Superior temporal gyrus (tissue), 1 donor: ENCODE results near the gene SFMBT2.

Experiments
- DNase-seq: peaks from one replicate; pipeline ENCODE4 v3.0.0-alpha.2; 2016; ENCODE audit errors: extremely low spot score

SFMBT2 gene

DNA sequence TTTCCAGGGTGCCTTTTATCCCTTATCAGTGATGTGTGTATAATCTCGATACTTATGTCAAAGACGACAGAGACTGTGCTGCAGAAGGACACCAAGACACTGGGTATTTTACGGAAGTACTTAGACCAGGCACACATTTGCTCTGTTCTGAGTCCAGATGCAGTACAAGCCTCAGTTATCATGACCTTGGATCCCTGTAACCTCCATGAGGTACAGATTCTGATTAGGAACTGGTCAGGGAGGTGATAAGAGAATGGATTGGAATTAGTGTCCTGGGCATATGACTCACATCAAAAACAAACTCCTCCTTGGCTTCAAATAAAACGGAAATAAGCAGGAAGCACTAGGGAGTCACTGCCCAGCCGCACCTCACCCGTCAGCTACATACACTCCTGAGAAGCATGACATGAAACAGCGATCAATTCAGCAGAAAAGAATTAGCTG lies 146.5 kb downstream of the SFMBT2 start:
- DNase-seq, result peak; percentile 41

DNA sequence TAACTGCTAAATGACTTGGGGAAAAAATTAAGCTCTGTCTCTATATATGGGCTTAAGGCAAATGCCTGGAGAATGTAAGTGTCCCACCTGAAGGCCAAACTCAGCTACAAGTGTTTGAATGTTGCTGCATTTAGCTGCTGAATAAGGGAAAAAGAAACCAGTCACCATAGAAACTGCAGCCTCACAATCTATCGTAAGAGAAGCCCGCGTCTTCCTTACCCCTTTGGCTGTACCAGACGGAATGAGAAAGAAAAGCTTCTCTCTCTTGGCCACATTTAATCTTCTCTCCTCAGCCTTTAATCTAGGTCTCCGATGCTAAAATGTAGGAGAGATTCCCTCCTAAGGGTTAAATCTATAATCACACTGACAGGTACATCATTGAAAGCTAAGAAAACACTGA lies 147.2 kb downstream of the SFMBT2 start:
- peak; percentile 35 for DNase-seq

DNA sequence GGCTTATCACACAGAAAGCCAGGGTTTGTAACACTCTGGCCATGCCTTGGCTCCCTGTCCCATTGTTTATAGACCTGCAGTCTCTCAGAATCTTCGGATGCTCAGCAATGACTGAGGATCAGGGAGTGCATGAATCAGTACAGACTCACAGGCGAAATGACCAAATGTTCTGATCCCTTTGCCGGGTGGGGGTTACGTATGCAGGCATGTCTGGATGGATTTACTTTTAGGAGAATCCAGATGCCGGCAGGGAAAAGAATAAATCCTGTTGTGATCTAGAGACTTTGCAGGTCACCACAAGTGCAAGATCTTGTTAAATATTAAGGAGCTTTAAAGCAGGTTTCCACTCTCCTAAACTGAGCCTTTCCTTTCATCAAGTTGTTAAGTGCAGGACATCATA lies 149.5 kb downstream of the SFMBT2 start:
- DNase-seq, result no peak

DNA sequence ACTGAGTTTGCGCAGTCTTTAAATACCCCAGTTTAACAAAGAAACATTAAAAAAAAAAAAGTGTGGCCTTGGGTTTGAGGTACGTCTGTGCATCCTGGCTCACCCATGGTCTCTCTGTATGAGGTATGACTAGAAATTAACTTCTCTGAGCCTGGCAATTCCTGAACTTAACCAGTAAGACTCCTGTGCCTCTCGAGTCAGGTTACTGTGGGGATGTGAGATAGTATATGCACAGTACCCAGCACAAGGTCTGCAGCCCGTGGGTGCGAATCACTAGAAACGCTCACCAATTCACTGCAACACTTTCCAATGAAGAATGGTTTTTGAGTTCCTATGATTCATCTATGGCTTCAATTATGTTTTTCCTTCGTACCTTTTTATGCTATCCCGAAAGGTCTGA lies 149.9 kb downstream of the SFMBT2 start:
- no peak for DNase-seq

DNA sequence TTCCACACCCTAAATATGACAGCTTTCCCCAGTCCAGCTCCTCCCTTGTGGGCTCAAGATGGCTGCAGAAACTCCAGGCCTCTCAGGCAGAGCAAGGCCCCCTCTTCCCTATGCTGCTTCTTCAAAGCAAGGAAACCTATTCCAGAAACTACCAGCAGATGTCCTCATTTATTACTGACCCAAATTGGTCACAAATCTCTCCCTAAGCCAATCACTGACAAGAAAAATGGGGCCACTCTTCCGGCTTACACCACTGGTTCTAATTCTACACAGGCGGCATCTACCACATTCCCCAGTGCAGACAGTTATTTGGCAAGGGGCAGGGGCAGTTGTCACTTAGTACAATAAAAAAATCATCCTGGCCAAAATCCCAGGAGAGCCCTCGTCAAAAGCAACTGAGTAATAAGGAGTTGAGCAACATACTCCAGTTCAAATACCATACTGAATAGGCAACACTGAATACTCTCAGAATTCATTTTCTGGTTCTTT lies 150.4 kb downstream of the SFMBT2 start:
- DNase-seq, result peak; percentile 95

DNA sequence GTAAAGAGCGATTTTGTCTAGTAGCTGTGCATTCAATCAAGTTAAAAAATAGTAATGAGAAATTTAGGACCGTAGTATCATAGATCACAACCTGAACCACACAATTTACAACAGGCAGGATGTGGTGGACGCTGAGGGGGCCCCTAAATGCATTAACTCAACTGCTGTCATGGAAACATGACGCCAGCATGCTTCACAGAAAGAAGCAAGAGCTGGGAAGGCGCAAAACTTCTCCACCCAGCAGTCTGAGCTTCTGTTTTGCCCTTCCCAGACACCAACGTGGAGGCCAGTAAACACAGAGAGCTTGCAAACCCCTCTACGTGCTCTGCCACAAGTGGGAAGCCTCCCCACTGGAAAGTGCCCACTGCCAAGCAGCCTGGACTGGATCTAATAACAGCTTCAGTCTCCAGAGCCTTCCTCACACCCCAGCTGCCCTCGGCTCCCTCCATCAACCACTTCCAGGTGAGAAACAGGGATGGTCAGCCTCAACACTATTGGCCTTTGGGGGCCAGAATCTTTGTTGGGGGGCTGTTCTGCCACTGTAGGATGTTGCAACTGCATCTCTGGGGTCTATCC lies 151.8 kb downstream of the SFMBT2 start:
- DNase-seq, result no peak

DNA sequence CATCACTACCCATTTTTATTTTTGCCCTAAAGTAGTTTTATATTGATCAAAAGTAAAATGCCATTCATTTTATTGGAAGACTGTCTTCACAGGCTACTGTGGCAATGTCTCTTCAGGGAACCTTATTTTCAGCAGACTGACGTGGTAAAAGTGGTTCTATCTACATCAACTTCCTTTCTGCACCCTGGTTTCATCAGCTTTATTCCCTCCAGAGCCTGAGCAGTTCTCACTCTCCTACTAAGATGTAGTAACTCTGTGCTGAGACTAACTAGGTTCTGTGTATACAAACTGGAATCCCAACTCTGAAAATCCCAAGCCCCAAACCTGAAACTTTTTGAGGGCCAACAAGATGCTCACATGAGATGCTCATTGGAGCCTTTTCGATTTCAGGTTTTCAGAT lies 155.3 kb downstream of the SFMBT2 start:
- no peak for DNase-seq

DNA sequence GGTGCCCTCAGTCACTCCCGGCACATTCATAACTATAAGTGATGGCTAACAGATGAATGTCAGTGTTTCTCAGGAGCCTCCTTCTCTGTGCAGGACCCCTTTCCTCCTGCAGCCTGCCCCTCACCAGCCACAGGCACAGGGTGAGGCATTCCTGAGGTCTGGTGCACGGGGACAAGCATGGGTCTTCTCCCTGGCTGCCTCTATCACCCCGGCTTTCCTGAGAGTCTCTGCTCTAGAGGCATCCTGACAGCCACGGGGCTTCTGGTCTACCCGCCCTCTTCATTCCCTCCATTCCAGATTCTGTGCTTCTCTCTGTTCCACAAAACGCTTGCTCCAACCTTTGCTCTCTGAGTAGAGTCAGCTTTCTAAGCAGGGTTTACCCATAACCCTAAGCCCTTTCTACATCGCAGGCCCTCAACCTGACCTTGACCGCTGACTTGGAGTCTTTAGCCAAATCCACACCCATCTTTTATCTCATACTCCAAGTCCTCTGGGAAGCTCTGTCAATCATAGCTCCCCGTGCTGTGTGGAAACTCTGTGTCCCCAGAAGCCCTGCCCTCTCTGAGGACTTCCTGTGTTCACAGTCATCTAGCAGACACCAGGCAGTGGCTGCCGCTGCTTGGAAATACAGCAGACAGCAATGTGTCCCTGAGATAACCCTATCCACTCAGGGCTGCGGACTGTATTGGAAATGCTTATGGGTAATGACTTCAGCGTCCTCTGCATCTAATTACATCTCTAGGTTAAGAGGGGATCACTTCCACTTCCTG lies 159.0 kb downstream of the SFMBT2 start:
- no peak for DNase-seq

DNA sequence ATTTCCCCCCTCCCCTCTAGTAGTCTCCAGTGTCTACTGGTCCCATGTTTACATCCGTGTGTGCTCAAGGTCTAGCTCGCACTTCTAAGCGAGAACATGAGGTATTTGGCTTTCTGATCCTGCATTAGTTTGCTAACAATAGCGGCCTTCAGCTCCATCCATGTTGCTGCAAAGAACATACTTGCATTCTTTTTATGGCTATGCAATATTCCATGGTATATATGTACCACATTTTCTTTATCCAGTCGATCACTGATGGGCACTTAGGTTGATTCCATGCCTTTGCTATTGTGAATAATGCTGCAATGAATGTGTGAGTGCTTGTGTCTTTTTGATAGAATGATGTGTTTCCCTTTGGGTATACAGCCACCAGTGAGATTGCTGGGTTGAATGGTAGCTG lies 160.6 kb downstream of the SFMBT2 start:
- DNase-seq, result no peak

DNA sequence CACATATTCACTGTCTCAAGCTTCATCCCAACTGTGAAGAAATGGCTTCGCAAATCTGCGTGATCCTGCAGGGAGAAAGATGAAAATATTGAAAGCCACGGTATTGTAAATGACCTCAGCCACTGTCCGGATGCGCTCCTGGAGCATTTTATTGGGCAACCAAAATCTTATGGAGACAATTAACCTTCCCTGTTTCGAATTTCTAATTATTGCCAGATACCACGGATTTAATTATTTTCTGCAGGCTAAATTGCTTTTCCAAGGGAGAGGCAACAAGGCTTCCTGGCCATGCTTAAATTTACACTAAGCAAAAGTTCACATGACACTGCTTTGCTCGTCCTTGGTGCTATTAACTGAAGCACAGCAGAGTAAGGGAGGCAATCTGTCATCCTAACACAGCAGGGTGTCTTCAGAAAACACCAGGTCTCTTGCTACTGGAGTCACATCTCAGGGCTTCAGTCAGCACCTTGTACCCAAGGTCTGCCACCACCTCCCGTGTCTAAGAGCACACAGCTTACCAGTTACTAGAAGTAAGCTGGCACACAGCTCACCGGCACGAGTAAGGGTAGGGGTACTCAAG lies 162.2 kb downstream of the SFMBT2 start:
- no peak for DNase-seq

DNA sequence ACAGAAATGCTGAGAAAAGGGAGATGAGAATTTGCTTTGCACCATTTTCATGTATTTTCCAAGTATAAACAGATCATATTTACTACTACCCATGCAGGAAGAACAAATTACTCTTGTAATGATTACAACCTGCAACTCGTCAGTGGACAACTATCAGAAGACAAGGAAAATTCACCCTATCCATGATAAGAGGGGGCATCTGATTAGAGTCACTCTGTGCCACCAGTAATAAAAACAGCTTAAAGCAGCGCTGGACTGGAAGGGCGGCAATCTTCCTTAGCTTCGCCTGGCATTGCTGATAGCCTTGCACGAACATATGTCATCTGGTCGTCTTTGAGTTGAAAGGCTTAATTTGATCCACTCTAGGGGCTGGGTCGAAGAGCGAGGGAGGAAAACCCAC lies 162.7 kb downstream of the SFMBT2 start:
- no peak for DNase-seq

DNA sequence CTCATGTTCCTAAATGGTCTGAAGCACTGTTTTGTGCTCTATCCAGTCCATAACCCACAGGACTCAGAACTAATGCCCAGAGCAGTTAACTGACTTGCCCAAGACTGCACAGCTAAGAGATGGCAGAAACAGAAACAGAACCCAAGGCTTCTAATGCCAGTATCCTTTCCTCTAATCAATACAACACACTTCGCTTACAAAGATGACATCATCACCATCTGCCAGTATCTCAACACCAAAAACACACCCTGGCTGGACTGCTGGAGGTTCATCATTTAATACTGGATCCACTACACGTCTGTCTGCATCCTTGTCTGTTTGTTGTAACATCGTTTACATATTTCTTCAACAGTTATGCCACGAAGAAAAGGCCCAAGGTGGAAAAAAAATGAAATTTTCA lies 165.3 kb downstream of the SFMBT2 start:
- no peak for DNase-seq

DNA sequence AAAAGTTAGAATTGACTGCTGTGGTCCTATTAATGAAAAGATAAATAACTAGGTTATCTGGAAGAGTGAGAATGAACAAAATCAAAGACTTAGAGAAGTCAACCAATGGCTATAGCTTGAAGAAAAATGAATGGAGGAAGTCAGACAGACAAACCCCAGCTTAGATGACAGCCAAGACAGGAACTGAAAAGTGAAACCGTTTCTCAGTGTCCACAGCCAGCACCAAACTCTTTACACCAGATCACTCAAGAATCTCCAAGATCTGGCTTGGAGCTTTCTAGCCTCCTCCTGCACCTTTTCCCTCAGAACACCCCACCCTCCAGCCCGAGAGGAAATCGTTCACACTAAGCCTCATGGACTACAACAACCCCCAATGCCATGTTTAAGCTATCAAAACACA lies 167.0 kb downstream of the SFMBT2 start:
- DNase-seq, result no peak

DNA sequence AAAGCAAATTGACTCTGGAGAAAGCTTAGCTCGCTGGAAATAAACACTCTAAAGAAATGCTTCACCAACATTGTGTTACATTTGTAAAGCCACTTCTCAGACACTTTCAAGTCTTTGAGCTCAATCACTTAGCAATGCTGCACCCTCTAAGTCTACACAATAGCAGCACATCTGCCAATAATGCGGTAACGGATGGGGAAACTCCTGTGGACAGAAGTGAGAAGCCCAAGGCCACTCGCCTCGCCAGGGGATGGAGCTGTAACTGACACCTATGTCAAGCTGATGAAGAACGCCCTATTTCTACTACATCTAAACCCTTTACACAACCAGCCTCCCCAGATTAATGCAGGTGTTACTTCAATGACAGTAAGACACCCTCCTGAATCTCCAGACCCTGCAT lies 167.7 kb downstream of the SFMBT2 start:
- DNase-seq, result no peak

DNA sequence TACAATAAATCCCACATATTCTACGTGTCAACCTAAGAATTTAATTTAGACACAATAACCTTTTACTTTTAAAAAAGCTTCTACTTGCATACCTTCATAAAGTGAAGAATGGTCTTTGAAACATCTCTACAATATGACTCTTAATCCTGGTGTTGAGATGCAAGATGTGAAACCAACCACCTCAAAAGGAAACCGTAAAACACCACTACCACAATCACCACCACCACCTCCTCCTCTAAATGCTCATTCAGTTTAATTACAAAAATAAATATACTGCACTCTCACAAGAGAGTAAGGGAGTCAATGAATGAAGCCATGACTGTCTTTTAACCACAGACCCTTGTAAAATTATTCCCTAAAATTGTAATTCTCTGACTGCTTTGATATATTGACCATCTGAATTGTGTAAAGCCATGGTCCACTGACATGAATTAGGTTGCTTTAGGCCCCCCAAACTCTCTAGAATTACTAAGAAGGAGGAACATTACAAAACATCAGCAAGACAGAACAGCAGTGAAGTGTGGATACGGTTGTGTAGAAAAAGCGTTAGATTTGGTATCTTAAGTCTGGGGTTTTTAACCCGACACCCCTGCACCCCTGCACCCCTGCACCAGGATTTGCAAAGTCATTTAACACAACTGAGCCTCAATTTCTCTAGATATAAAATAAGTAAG lies 171.4 kb downstream of the SFMBT2 start:
- DNase-seq, result no peak

DNA sequence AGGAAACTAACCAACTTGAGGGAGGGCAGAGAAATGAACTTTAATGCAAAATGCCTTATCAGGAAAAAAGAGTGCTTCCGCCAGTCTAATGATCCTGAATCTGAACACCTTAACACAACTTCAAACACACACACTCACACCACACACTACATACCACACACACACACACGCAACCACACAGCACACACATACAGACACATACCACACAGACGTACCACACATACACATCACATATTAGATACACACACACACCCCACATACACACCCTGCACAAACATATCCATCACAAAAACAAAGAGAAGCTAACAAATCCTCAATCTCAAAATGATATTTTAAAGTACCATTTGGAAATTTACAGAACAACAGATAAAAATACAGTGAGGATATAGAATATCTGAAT lies 175.5 kb downstream of the SFMBT2 start:
- DNase-seq, result no peak

DNA sequence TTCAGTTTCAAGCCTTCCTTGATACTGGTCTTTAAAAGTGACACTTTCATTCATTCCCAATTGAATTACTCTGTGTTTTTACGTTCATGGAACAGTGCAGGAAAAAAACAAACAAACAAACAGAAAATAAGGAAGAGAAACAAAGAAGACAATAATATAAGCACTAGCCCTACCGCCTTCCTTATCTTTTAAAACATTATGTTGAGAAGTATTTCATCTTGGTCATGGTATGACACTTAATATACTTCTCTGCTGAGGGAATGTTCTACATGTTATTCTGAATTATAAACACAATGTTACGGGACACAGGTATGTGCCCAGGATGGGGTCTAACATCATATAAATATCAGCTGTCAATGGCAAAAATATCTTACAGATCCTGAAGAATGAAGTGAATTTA lies 176.7 kb downstream of the SFMBT2 start:
- DNase-seq, result no peak

DNA sequence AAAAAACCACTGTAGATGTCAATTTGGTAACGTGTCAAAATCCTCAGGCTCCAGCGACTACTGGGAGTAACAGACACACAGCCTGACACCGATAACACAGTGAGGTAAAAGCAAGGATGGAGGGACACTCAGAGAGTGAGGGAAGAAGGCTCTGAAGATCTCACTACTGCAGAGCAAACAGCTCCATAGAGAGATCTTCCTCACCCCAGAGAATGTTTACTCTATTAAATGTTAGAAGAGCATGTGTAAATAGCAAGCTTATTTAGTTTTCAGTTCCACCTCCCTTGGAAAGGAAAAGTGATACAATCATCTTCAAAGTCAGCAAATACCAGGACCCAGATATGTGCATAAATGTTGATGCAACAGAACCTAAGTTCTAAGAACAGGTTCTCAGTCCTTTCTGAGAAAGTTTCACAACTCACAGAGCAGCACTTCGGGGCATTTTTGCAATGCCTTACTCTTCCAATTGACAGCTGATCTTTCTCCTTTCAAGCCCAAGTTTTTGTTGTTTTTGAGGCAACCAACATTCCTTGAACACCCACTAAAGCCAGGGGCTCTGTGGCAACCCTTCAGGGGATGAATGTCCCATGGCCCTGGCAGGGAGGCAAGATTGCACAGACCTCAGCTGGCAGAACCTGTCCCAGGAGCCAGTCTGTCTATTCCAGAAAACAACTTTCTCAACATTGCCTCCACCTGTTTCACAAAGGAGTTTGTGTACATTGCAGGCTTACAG lies 177.4 kb downstream of the SFMBT2 start:
- no peak for DNase-seq

DNA sequence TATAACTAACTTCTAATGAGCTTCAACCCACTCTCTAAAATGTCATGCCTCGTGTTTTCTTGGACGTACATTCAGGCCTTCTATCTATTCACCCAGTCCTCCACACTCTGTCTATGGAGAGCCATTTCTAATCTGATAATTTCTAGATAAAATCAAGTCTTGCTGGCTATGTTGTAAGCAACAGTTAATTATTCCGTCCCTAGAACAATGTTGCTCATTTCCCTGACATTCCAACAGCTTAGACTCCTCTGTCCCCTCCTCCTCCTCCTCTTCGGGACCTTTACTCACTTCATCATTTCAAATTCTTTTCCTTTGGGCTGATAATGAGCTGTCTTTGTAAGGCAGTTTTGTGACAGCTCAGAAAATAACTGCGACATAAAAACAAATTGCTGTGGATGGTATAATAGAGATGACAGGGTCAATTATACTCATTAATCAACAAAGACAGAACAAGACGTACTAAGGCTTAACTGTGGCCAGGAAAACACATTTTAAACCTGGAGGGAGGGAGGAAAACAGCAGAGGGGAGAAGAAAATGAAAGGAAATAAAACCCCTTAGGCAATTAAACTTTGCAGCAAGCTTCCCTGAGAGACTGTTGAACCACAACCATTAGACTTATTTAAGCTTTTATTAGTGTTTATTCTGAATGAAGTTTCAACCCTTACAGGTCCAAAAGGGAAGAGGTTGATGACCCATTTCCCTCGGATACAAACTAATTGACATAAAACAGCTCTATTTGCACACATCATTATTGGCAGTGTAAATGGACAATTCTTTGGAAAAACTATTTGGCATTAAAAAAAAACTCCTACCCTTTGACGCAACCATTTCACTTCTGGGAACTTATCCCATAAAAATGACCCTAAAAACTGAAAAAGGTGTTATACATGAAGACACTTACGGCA lies 179.1 kb downstream of the SFMBT2 start:
- no peak for DNase-seq

DNA sequence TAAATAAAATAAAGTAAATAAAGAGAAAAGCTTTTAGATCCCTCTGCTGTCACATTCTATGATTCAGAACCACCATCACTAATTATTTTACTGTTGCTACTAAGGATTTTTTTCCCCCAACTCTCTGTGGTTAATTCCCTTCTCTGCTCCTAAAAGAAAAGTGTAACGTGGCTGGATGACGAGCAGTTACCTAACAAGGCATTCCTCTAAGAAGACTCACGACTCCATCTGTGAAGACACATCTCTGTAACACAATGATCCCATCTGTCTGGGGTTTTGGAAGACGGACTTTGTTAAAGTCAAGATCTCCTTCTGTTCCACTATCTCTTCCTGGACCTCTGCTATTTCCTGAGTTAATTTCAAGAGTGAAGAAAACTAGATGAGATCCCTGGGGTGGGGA lies 179.9 kb downstream of the SFMBT2 start:
- DNase-seq, result no peak

DNA sequence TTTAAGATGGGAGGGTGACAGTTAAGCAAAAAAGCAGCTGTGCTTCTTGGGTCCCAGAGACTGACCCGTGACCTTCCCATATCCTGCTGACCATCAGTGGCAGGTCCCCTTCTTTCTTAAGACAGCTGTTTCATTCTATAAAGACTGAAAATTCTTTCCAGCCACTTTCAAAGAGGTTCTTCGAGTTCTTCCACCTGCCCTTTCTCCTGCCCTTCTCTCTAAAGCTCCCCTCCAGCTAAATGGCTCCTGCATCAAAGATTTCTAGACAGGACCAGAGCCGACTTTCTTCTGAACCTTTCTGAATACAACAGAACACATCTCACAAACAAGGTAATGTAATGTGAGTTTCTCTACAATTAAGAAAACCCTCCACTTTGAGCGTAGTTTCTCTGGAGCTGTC lies 180.8 kb downstream of the SFMBT2 start:
- no peak for DNase-seq
